Duodenal mucosa (tissue), 2 donors: ENCODE results near the gene CHRNA10.
A peak's percentile ranks its signal among the peaks of the same experiment; 100 is the strongest.
"Not testable (repeated sequence)": the region's sequence is repeated elsewhere in the genome, so short reads cannot be mapped to it uniquely, and the experiment has no call there.

Source experiments
- H3K27ac ChIP-seq: one replicate; pipeline ENCODE4 v1.7.0; 2013; ENCODE audit warnings: low read depth, low read length
- H3K27me3 ChIP-seq, 2 donors: one replicate each; pipeline ENCODE4 v1.7.0; 2013; ENCODE audit warnings: low read length in 2 of 2, control low read depth in 1 of 2; ENCODE audit not compliant: insufficient read depth in 2 of 2, control insufficient read depth in 1 of 2
- H3K36me3 ChIP-seq, 2 donors: one replicate each; pipeline ENCODE4 v1.7.0; 2013; ENCODE audit warnings: low read length in 2 of 2, control low read depth in 1 of 2; ENCODE audit not compliant: insufficient read depth in 2 of 2, control insufficient read depth in 1 of 2
- H3K4me1 ChIP-seq, 2 donors: one replicate each; pipeline ENCODE4 v1.7.0; 2013; ENCODE audit warnings: low read length in 2 of 2, control low read depth in 1 of 2; ENCODE audit not compliant: insufficient read depth in 2 of 2, control insufficient read depth in 1 of 2
- H3K4me3 ChIP-seq, 2 donors: one replicate each; pipeline ENCODE4 v1.7.0; 2013; ENCODE audit warnings: low read length in 2 of 2, low read depth in 1 of 2
- H3K9ac ChIP-seq, 2 donors: one replicate each; pipeline ENCODE4 v1.7.0; 2013; ENCODE audit warnings: low read length in 2 of 2, low read depth in 1 of 2
- H3K9me3 ChIP-seq, 2 donors: one replicate each; pipeline ENCODE4 v1.7.0; 2013; ENCODE audit warnings: low read length in 2 of 2, control low read depth in 1 of 2; ENCODE audit not compliant: control insufficient read depth in 1 of 2

The CHRNA10 gene

DNA sequence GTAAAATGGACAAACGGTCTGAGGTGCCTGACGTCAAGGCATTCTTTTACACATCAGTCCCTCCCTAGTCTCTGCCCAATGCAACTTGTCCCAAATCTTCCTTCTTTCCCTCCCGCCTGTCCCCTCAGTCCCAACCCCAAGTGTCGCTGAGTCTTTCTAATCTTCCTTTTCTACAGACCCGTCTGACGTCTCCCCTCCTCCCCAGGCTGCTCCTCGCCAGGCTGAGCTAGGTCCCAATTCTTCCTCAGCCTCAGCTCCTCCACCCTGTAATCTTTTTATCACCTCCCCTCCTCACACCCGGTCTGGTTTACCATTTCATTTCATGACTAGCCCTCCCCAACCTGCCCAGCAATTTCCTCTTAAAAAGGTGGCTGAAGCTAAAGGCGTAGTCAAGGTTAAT, 21.8 kb downstream of the CHRNA10 start:
- H3K4me1 ChIP-seq, H3K9ac ChIP-seq, H3K27ac ChIP-seq, H3K9me3 ChIP-seq, H3K27me3 ChIP-seq, H3K36me3 ChIP-seq, H3K4me3 ChIP-seq: not testable (repeated sequence)

DNA sequence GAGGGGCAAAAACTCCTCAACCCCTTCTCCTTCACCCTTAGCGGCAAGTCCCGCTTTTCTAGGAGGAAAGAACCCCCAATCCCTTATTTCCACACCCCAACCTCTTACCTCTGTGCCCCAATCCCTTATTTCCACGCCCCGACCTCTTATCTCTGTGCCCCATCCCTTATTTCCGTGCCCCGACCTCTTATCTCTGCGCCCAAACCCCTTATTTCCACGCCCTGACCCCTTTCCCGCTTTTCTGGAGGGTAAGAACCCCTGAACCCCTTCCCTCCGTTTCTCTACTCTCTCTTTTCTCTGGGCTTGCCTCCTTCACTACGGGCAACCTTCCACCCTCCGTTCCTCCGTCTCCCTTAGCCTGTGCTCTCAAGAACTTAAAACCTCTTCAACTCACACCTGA, 22.3 kb downstream of the CHRNA10 start:
- not testable (repeated sequence) for H3K4me1 ChIP-seq, H3K9me3 ChIP-seq, H3K9ac ChIP-seq, H3K27me3 ChIP-seq, H3K27ac ChIP-seq, H3K4me3 ChIP-seq, H3K36me3 ChIP-seq

DNA sequence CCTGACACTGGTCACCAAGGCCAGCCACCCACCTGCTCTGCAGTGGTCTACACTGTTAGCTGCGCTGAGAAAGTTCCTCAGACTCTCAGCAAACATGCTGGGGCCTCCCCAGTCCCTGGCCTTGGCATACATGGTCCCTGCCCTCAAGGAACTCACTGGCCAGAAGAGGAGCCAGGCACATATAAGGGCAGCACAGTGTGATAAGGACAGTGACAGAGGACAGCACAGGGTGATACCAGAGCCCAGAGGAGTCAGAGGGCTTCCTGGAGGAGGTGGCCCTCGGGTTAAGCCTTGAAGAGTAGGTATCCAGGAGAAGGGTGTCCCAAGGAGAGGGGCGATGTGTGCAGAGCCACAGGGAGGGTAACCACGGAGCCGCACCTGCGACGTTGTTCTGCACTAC, 25.6 kb downstream of the CHRNA10 start:
- no peaks in the 10 kb centered on the region for H3K36me3 ChIP-seq
- H3K27ac ChIP-seq, result no peak overlapping the region
- H3K27me3 ChIP-seq, result peaks cover 10% of the 10 kb centered on the region in 2 donors
- peaks cover 8 to 14% of the 10 kb centered on the region in 2 donors for H3K4me1 ChIP-seq
- H3K9ac ChIP-seq, result no peak overlapping the region
- no peak overlapping the region for H3K4me3 ChIP-seq
- H3K9me3 ChIP-seq, result no peaks in the 10 kb centered on the region

DNA sequence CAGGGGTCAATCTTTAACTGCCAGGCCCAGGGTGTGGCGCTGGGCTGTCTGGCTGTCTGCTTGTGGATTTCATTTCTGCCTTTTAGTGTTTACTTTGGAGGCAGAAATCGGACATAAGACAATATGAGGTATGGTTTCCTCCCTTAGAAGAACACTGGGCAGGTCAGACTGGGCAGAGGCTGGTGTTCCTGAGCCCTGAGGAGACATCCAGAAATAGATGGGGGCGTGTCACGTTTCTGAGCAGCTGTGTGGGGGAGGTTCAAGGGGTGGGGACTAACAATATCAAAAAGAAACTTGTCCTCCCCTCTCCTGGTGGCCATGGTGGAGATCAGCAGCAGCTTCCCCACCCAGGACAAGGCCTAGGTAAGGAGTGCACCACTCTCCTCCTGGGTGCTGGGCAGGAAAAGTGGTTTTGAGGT, 26.4 kb downstream of the CHRNA10 start, which contains the start of gene ART1:
TSS of gene ART1 (plus strand) at position 312 of the 419 bp plus-strand sequence. CDS start 14,086 bp downstream, outside the sequence.
- H3K9ac ChIP-seq, result no peak within 1 kb of the TSS
- peaks cover 10% of the 10 kb centered on the region in 2 donors for H3K27me3 ChIP-seq
- no peaks in the 10 kb centered on the region for H3K9me3 ChIP-seq
- no peaks in the 10 kb centered on the region for H3K36me3 ChIP-seq
- H3K27ac ChIP-seq, result no peak within 1 kb of the TSS
- H3K4me1 ChIP-seq, result peaks cover 8 to 14% of the 10 kb centered on the region in 2 donors
- H3K4me3 ChIP-seq, result no peak within 1 kb of the TSS

DNA sequence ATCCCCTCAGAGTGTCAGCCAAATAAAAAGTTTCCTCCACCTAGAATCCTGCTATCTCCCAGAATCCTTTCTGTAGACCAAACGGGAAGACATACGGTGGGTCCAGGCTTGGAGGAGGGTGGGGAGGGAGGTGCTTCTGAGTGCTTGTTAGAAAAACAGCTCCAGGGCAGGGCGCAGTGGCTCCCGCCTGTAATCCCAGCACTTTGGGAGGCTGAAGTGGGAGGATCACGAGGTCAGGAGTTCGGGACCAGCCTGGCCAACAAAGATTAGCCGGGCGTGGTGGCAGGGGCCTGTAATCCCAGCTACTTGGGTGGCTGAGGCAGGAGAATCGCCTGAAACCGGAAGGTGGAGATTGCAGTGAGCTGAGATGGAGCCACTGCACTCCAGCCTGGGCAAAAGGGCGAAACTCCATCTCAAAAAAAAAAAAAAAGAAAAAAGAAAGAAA, 28.1 kb downstream of the CHRNA10 start:
- H3K4me1 ChIP-seq, result peaks cover 8 to 14% of the 10 kb centered on the region in 2 donors
- peak overlapping the region; percentile 66 to 68 for H3K4me3 ChIP-seq
- not testable (repeated sequence) for H3K27ac ChIP-seq, H3K27me3 ChIP-seq, H3K9me3 ChIP-seq, H3K36me3 ChIP-seq
- H3K9ac ChIP-seq, result peak overlapping the region in 1 of 2 donors; percentile 37

DNA sequence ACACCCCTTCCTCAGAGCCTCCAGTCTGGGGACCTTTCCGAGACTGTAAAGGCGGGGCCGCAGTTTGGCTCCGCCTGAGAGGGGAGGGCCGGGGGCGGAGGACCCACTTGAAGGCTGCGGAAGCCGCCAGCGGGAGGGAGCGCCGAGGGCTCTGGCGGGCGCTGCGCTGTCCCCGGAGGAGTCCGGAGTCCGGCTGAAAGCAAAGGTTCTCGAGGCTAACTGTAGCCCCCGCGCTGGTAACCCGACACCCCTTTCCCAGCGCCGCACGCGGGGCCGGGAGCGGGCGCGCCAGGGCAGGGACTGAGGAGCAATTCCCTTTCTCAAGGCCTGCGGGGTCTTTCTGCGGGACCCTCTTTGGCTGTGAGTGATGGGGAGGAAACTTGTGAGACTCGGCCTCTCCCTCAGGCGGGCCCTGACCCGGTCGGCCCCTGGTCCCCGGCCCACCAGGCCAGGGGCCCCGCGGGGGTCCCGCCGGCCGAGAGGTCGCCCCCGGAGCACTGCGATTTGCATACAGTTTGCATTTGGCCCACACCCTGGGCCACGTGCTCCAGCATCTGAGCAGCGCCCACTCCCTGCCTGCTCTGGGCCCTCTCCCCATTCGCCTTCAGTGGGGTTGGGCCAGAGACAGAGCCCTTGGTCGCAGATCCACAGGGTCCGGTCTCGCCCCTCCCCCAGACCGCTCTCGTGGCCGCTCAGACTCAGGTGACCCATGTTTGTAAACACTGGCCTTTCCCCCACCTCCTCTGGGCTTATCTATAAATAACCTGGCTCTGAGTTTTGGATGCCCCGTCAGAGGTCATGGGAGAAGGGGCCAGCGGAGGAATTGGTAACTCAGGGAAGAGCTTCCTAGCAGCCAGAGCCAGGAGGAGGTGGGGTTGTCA, 28.9 kb downstream of the CHRNA10 start:
- Histone ChIP-seq H3K9me3 (no peaks in the 10 kb centered on the region), H3K36me3 (no peaks in the 10 kb centered on the region), H3K4me3 (peak overlapping the region; percentile 66 to 68), H3K27me3 (peaks cover 6 to 10% of the 10 kb centered on the region in 2 donors), H3K27ac (no peak overlapping the region), H3K9ac (peak overlapping the region; percentile 18 to 37), H3K4me1 (peaks cover 8 to 14% of the 10 kb centered on the region in 2 donors)

DNA sequence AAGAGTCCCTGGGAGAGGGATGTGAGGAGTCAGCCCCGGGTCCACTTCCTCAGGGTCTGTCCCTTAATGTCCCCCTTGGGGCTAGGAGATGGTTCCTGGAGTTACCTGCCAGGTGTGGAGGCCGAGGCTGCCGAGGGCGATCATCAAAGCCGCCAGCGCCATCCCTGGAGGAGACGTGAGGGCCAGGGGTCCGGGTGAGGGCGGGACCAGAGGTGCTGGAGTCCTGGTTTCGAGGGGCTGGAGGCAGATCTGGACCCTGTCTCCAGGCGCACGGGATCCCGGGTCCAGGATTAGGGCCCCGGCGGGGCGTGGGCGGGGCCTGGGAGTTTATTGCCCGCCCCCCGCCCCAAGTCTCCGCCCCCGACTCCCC, 29.5 kb downstream of the CHRNA10 start, which contains the start of gene ART5:
TSS of gene ART5 (minus strand) at position 292 of the 370 bp plus-strand sequence. CDS start at position 162, 130 bp downstream.
- no peaks in the 10 kb centered on the region for H3K9me3 ChIP-seq
- peak within 1 kb of the TSS; percentile 18 to 37 for H3K9ac ChIP-seq
- H3K4me1 ChIP-seq, result peaks cover 8 to 14% of the 10 kb centered on the region in 2 donors
- no peak within 1 kb of the TSS for H3K27ac ChIP-seq
- peak within 1 kb of the TSS; percentile 66 to 68 for H3K4me3 ChIP-seq
- H3K36me3 ChIP-seq, result no peaks in the 10 kb centered on the region
- H3K27me3 ChIP-seq, result peaks cover 5 to 10% of the 10 kb centered on the region in 2 donors

DNA sequence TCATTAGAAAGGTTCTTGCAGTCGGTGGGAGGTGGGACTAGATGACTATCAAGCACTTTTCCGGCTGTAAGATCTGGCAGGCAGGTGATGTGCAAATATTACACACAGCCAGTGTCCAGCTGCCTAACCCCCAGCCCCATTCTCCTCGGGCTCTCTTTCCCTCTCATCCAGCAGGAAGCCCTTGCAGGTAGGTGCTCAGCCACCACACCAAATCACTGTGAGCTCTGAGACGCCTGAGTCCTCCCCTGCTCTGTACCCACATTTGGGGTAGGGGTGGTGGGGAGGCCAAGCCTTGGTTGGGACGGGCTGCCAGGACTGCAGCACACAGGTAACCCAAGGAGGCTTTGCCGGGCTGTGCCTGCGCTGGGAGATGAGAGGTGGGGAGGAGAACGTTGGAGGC, 30.0 kb downstream of the CHRNA10 start:
- H3K36me3 ChIP-seq, result no peaks in the 10 kb centered on the region
- peaks cover 3 to 10% of the 10 kb centered on the region in 2 donors for H3K27me3 ChIP-seq
- no peak overlapping the region for H3K27ac ChIP-seq
- H3K4me1 ChIP-seq, result peaks cover 8 to 14% of the 10 kb centered on the region in 2 donors
- no peaks in the 10 kb centered on the region for H3K9me3 ChIP-seq
- H3K9ac ChIP-seq, result no peak overlapping the region
- no peak overlapping the region for H3K4me3 ChIP-seq

DNA sequence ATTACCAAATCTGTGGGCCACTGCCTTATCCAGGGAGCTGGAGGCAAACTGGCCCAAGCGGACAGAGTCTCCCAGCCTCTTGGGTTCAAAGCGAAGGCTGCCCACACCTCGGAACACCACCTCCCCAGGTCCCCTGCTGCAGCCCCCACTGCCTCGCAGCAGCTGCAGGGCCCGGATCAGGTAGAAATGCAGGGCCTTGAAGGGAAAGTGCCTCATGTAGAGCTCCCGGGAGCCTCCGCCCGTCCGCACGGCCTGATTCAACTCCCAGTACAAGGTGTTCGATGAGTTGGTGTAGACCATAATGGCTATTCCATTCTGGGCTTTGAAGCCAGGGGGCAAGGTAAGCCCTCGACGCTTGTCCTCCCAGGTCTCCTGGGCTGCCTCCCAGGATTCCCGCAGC, 31.3 kb downstream of the CHRNA10 start:
- no peak overlapping the region for H3K27ac ChIP-seq
- peaks cover 8 to 13% of the 10 kb centered on the region in 2 donors for H3K4me1 ChIP-seq
- no peak overlapping the region for H3K4me3 ChIP-seq
- H3K36me3 ChIP-seq, result no peaks in the 10 kb centered on the region
- peaks cover 0 to 5% of the 10 kb centered on the region in 2 donors for H3K27me3 ChIP-seq
- H3K9me3 ChIP-seq, result no peaks in the 10 kb centered on the region
- no peak overlapping the region for H3K9ac ChIP-seq

DNA sequence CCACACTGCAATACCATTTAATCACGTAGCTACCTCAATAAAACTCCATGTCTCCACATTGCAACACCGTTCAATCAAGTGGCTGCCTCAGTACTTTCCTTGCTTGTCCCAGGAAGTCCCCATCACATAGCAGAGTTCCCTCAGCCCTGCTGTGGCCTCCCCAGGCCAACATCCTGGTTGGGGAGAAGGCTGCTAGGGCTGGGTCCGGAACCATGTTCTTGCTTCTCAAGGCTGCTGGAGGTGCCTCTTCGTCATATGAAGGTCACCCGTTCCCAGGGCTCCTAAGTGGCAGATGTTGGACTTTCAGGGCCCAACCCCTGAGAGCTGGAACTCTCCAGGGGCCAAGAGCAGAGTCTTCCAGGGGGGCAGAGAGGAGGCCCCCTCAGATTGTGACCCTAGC, 32.7 kb downstream of the CHRNA10 start:
- H3K36me3 ChIP-seq, result no peaks in the 10 kb centered on the region
- no peak overlapping the region for H3K27ac ChIP-seq
- H3K4me3 ChIP-seq, result no peak overlapping the region
- peaks cover 0 to 5% of the 10 kb centered on the region in 2 donors for H3K27me3 ChIP-seq
- H3K9ac ChIP-seq, result no peak overlapping the region
- H3K9me3 ChIP-seq, result no peaks in the 10 kb centered on the region
- peaks cover 8 to 11% of the 10 kb centered on the region in 2 donors for H3K4me1 ChIP-seq
